Measurements from ENCODE around the gene ADD1.

DNA sequence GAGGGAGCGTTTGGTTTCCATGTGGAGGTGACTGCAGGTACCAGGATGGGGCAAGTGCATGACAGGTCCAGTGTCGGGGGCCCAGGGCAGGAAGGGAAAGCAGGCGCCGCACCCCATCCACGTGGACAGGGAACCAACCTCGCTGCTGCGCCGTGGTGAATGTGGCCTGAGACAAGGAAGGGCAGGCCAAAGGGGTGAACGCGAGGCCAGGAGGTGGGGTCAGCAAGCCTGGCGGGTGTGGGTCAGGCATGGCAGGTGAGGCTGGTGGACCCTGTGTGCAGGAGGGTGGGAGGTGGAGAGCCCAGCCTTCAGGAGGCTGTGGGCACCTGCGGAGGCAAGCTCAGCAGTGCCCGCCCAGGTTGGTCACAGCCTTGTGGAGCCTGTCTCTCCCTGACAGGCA is 36.1 kb upstream of the ADD1 start:
- TF ChIP-seq, protein P1, sequence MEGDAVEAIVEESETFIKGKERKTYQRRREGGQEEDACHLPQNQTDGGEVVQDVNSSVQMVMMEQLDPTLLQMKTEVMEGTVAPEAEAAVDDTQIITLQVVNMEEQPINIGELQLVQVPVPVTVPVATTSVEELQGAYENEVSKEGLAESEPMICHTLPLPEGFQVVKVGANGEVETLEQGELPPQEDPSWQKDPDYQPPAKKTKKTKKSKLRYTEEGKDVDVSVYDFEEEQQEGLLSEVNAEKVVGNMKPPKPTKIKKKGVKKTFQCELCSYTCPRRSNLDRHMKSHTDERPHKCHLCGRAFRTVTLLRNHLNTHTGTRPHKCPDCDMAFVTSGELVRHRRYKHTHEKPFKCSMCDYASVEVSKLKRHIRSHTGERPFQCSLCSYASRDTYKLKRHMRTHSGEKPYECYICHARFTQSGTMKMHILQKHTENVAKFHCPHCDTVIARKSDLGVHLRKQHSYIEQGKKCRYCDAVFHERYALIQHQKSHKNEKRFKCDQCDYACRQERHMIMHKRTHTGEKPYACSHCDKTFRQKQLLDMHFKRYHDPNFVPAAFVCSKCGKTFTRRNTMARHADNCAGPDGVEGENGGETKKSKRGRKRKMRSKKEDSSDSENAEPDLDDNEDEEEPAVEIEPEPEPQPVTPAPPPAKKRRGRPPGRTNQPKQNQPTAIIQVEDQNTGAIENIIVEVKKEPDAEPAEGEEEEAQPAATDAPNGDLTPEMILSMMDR (conservative IDR thresholded peaks at IDR 0.05; ENCODE audit: low read depth, low read length), result no peak
- no peak for TF ChIP-seq EZH2 (IDR thresholded peaks at IDR 0.05; ENCODE audit: borderline replicate concordance, low read depth, low read length, poor library complexity, severe bottlenecking)
